T follicular helper cell (primary cell): ENCODE data around the gene EFHD1.
A peak's percentile ranks its signal among the peaks of the same experiment; 100 is the strongest.

ENCODE experiments used
- DNase-seq: peaks from one replicate; pipeline ENCODE4 v3.0.0-alpha.2; 2020; ENCODE audit warnings: low read depth
- total RNA-seq, 2 experiments: gene quantifications; one replicate each; lab custom pipeline; 2026; lab: John Stamatoyannopoulos, UW

EFHD1 gene
- 0.39 to 1.9 reads per million in 2 experiments for total RNA-seq

GRCh38 chr2:232633413-232634205 is at the start of gene EFHD1:
Gene EFHD1, plus strand, starts transcription at chr2:232633604. Its CDS starts 101 bp downstream, at chr2:232633705.
- DNase-seq = peak; percentile 12

GRCh38 chr2:232584238-232584637 is 49.2 kb upstream of the EFHD1 start:
- no peak for DNase-seq

GRCh38 chr2:232586943-232587505 is 46.4 kb upstream of the EFHD1 start:
- DNase-seq = no peak

- DNase-seq = no peak
These were observed 45.9 kb upstream of the EFHD1 start for GRCh38 chr2:232587512-232587911.

- DNase-seq = no peak
These were observed 45.4 kb upstream of the EFHD1 start for GRCh38 chr2:232588031-232588430.

- DNase-seq = no peak
These were observed 44.5 kb upstream of the EFHD1 start for GRCh38 chr2:232588680-232589585.

GRCh38 chr2:232592772-232593395 is 40.5 kb upstream of the EFHD1 start:
- no peak for DNase-seq

GRCh38 chr2:232593982-232594381 is 39.4 kb upstream of the EFHD1 start:
- no peak for DNase-seq

GRCh38 chr2:232597362-232598079 is 35.9 kb upstream of the EFHD1 start:
- DNase-seq = no peak

- no peak for DNase-seq
These were observed 35.1 kb upstream of the EFHD1 start for GRCh38 chr2:232598293-232598692.

GRCh38 chr2:232600053-232600773 is 33.2 kb upstream of the EFHD1 start:
- DNase-seq = no peak

- DNase-seq = no peak
These were observed 30.1 kb upstream of the EFHD1 start for GRCh38 chr2:232603283-232603682.

GRCh38 chr2:232604535-232604934 is 28.9 kb upstream of the EFHD1 start:
- DNase-seq = no peak

GRCh38 chr2:232607011-232607410 is 26.4 kb upstream of the EFHD1 start:
- no peak for DNase-seq

GRCh38 chr2:232609607-232610006 is 23.8 kb upstream of the EFHD1 start:
- no peak for DNase-seq

- DNase-seq = no peak
These were observed 23.3 kb upstream of the EFHD1 start for GRCh38 chr2:232610081-232610480.

- DNase-seq = no peak
These were observed 22.3 kb upstream of the EFHD1 start for GRCh38 chr2:232611061-232611460.

GRCh38 chr2:232611559-232612218 is 21.7 kb upstream of the EFHD1 start:
- peak; percentile 48 for DNase-seq

GRCh38 chr2:232613538-232614134 is 19.8 kb upstream of the EFHD1 start:
- DNase-seq = no peak

- no peak for DNase-seq
These were observed 18.1 kb upstream of the EFHD1 start for GRCh38 chr2:232615339-232615738.
